H9 (cell line): ENCODE data around the gene AKAP9. TPM values are rescaled to one million over a fixed set of nuclear protein-coding genes. Genes with fewer than 3 reads are reported as not detected.

Experiments
- DNase-seq: peaks from one replicate; pipeline ENCODE4 v3.0.0-alpha.2; 2017
- H2AFZ ChIP-seq: one replicate; pipeline ENCODE4 v1.6.1; 2013; ENCODE audit warnings: mild to moderate bottlenecking, low read length, control low read depth, moderate library complexity
- H2AK5ac ChIP-seq: 2 replicates; pipeline ENCODE4 v1.6.1; 2013; ENCODE audit warnings: low read length, control low read depth, mixed read lengths; ENCODE audit not compliant: insufficient read length
- H2BK120ac ChIP-seq: one replicate; pipeline ENCODE4 v1.6.1; 2013; ENCODE audit warnings: low read depth, mild to moderate bottlenecking, low read length, control low read depth, inconsistent platforms; ENCODE audit not compliant: poor library complexity, severe bottlenecking
- H2BK12ac ChIP-seq: 2 replicates; pipeline ENCODE4 v1.6.1; 2013; ENCODE audit warnings: low read length, control low read depth, mixed read lengths, low read depth; ENCODE audit not compliant: insufficient read length
- H2BK15ac ChIP-seq: 2 replicates; pipeline ENCODE4 v1.6.1; 2013; ENCODE audit warnings: low read depth, low read length, control low read depth
- H2BK20ac ChIP-seq: one replicate; pipeline ENCODE4 v1.6.1; 2013; ENCODE audit warnings: low read depth, mild to moderate bottlenecking, low read length, control low read depth, inconsistent platforms; ENCODE audit not compliant: poor library complexity, severe bottlenecking
- H2BK5ac ChIP-seq: 2 replicates; pipeline ENCODE4 v1.6.1; 2013; ENCODE audit warnings: low read length, control low read depth, mixed read lengths; ENCODE audit not compliant: insufficient read length
- H3K14ac ChIP-seq: 2 replicates; pipeline ENCODE4 v1.6.1; 2013; ENCODE audit warnings: low read length, control low read depth; ENCODE audit not compliant: insufficient read depth
- H3K18ac ChIP-seq: 2 replicates; pipeline ENCODE4 v1.6.1; 2013; ENCODE audit warnings: low read depth, mild to moderate bottlenecking, mixed read lengths, low read length, control low read depth; ENCODE audit not compliant: insufficient read length
- H3K23ac ChIP-seq: 2 replicates; pipeline ENCODE4 v1.6.1; 2013; ENCODE audit warnings: low read length, control low read depth, mixed read lengths, low read depth; ENCODE audit not compliant: insufficient read length
- H3K23me2 ChIP-seq: 2 replicates; pipeline ENCODE4 v1.6.1; 2013; ENCODE audit warnings: low read depth, mild to moderate bottlenecking, mixed read lengths, low read length, control low read depth; ENCODE audit not compliant: insufficient read length, poor library complexity, severe bottlenecking
- H3K27ac ChIP-seq: 2 replicates; pipeline ENCODE4 v1.5.1; 2013; ENCODE audit warnings: low read length, control low read depth, mixed read lengths, low read depth; ENCODE audit not compliant: insufficient read length
- H3K27me3 ChIP-seq: 2 replicates; pipeline ENCODE4 v1.6.1; 2013; ENCODE audit warnings: low read length, control low read depth, inconsistent platforms; ENCODE audit not compliant: insufficient read depth
- H3K4ac ChIP-seq: 2 replicates; pipeline ENCODE4 v1.6.1; 2013; ENCODE audit warnings: low read depth, mild to moderate bottlenecking, control low read depth, inconsistent platforms, low read length, moderate library complexity
- H3K4me1 ChIP-seq: 2 replicates; pipeline ENCODE4 v1.6.1; 2013; ENCODE audit warnings: low read length, control low read depth, inconsistent platforms; ENCODE audit not compliant: insufficient read depth
- H3K4me2 ChIP-seq: 2 replicates; pipeline ENCODE4 v1.6.1; 2013; ENCODE audit warnings: low read length, control low read depth, mixed read lengths; ENCODE audit not compliant: insufficient read length, insufficient read depth
- H3K56ac ChIP-seq: 2 replicates; pipeline ENCODE4 v1.6.1; 2013; ENCODE audit warnings: low read depth, mild to moderate bottlenecking, mixed read lengths, low read length, control low read depth; ENCODE audit not compliant: insufficient read length
- H3K79me1 ChIP-seq: 2 replicates; pipeline ENCODE4 v1.6.1; 2013; ENCODE audit warnings: low read depth, mild to moderate bottlenecking, moderate library complexity, low read length, control low read depth, inconsistent platforms; ENCODE audit not compliant: insufficient read depth, poor library complexity, severe bottlenecking
- H3K79me2 ChIP-seq: 2 replicates; pipeline ENCODE4 v1.6.1; 2013; ENCODE audit warnings: low read length, control low read depth, inconsistent platforms; ENCODE audit not compliant: insufficient read depth
- H3K9ac ChIP-seq: 2 replicates; pipeline ENCODE4 v1.6.1; 2013; ENCODE audit warnings: low read length, control low read depth, mixed read lengths; ENCODE audit not compliant: insufficient read length; ENCODE audit errors: extremely low read depth
- H3K9me3 ChIP-seq: one replicate; pipeline ENCODE4 v1.6.1; 2013; ENCODE audit warnings: low read depth, low read length, inconsistent platforms; ENCODE audit not compliant: control insufficient read depth
- H3T11ph ChIP-seq: one replicate; pipeline ENCODE4 v1.6.1; 2013; ENCODE audit warnings: mild to moderate bottlenecking, low read length, control low read depth, inconsistent platforms
- H4K20me1 ChIP-seq: one replicate; pipeline ENCODE4 v1.6.1; 2013; ENCODE audit not compliant: control insufficient read depth, insufficient read length, insufficient read depth
- H4K5ac ChIP-seq: 2 replicates; pipeline ENCODE4 v1.6.1; 2013; ENCODE audit warnings: low read depth, mild to moderate bottlenecking, mixed read lengths, low read length, control low read depth; ENCODE audit not compliant: insufficient read length
- H4K8ac ChIP-seq: replicated peaks from 2 replicates; pipeline ENCODE4 v1.6.1; 2013; ENCODE audit warnings: low read length, control low read depth, mixed read lengths, low read depth; ENCODE audit not compliant: insufficient read length
- H4K91ac ChIP-seq: 2 replicates; pipeline ENCODE4 v1.6.1; 2013; ENCODE audit warnings: low read depth, mild to moderate bottlenecking, moderate library complexity, mixed read lengths, low read length, control low read depth; ENCODE audit not compliant: insufficient read length
- H3K27ac Mint-ChIP-seq, 3 experiments: 2 replicates in 2 of 3; 3 replicates in 1 of 3; pipeline ENCODE4 v1.8.0; 2020 to 2021; ENCODE audit warnings: mixed read lengths in 3 of 3, mild to moderate bottlenecking in 1 of 3, moderate library complexity in 1 of 3
- H3K27me3 Mint-ChIP-seq: 2 replicates; pipeline ENCODE4 v1.8.0; 2021; ENCODE audit warnings: low read depth, mild to moderate bottlenecking, moderate library complexity, mixed read lengths
- H3K36me3 Mint-ChIP-seq, 3 experiments: 2 replicates in 2 of 3; 3 replicates in 1 of 3; pipeline ENCODE4 v1.8.0; 2020 to 2021; ENCODE audit warnings: low read depth in 3 of 3, mixed read lengths in 3 of 3; ENCODE audit not compliant: insufficient read depth in 1 of 3
- H3K4me1 Mint-ChIP-seq, 2 experiments: 2 replicates each; pipeline ENCODE4 v1.8.0; 2020; ENCODE audit warnings: mixed read lengths in 2 of 2
- H3K4me3 Mint-ChIP-seq, 2 experiments: 2 replicates in 1 of 2; 3 replicates in 1 of 2; pipeline ENCODE4 v1.8.0; 2020 to 2021; ENCODE audit warnings: mild to moderate bottlenecking in 2 of 2, mixed read lengths in 2 of 2, moderate library complexity in 1 of 2
- H3K9me3 Mint-ChIP-seq, 2 experiments: 2 replicates in 1 of 2; 3 replicates in 1 of 2; pipeline ENCODE4 v1.8.0; 2020; ENCODE audit warnings: mild to moderate bottlenecking in 2 of 2, mixed read lengths in 2 of 2, moderate library complexity in 1 of 2
- CTCF ChIP-seq: fragments of 200-600 bp; sonication (generic); conservative IDR thresholded peaks from 3 replicates; pipeline ENCODE4 v1.8.0; 2021; ENCODE audit warnings: antibody characterized with exemption, mild to moderate bottlenecking
- WGBS: extraction: QIAGEN DNeasy Blood & Tissue Kit; methylation state at CpG from one replicate; pipeline ENCODE4 v1.1.7; 2013; ENCODE audit warnings: missing lambda C conversion rate, low lambda C conversion rate, mixed read lengths; ENCODE audit not compliant: insufficient read length; ENCODE audit errors: extremely low coverage; 5-methylcytosine and 5-hydroxymethylcytosine counted together
- total RNA-seq: library from RNA; stranded (reverse); gene quantifications from 2 replicates; pipeline ENCODE4 v1.2.1, GENCODE V29; 2021

The AKAP9 gene
- total RNA-seq, 1 experiment from 2014 or later: 22.4 TPM

GRCh38 chr7:91916051-91916440 lies 24.6 kb upstream of the AKAP9 start:
- TF ChIP-seq CTCF: no peak
- DNase-seq: no peak
- no peak overlapping the region for H2AK5ac ChIP-seq
- H3K27me3 ChIP-seq: no peaks in the 10 kb centered on the region
- H2BK20ac ChIP-seq: no peak overlapping the region
- H3K4me3 Mint-ChIP-seq: no peak overlapping the region
- H2AFZ ChIP-seq: no peak overlapping the region
- no peak overlapping the region for H3K23ac ChIP-seq
- H3K36me3 Mint-ChIP-seq: no peaks in the 10 kb centered on the region
- no peak overlapping the region for H4K5ac ChIP-seq
- no peak overlapping the region for H2BK15ac ChIP-seq
- no CpG with 5 or more reads among the region's 1 CpG for WGBS
- no peaks in the 10 kb centered on the region for H4K20me1 ChIP-seq
- no peak overlapping the region for H2BK12ac ChIP-seq
- H3T11ph ChIP-seq: no peak overlapping the region
- no peak overlapping the region for H3K27ac ChIP-seq
- no peaks in the 10 kb centered on the region for H3K9me3 ChIP-seq
- H4K8ac ChIP-seq: no peak overlapping the region
- 0 out of 7 replicates have a peak overlapping the region, but pooled peaks of 1 of the 3 experiments have one; percentile 24 for H3K27ac Mint-ChIP-seq
- no peak overlapping the region for H3K56ac ChIP-seq
- H3K4ac ChIP-seq: no peak overlapping the region
- H3K9me3 Mint-ChIP-seq: no peaks in the 10 kb centered on the region
- H3K79me2 ChIP-seq: no peaks in the 10 kb centered on the region
- H3K23me2 ChIP-seq: no peaks in the 10 kb centered on the region
- no peak overlapping the region for H3K9ac ChIP-seq
- H3K27me3 Mint-ChIP-seq: no peaks in the 10 kb centered on the region; the same call in 1 of the 2 replicates
- no peak overlapping the region for H2BK5ac ChIP-seq
- H4K91ac ChIP-seq: no peak overlapping the region
- H2BK120ac ChIP-seq: no peak overlapping the region
- peaks cover 5 to 6% of the 10 kb centered on the region in 2 experiments; a peak in 1 of 4 replicates for H3K4me1 Mint-ChIP-seq
- no peaks in the 10 kb centered on the region for H3K79me1 ChIP-seq
- no peak overlapping the region for H3K14ac ChIP-seq
- H3K4me1 ChIP-seq: no peaks in the 10 kb centered on the region
- H3K18ac ChIP-seq: no peak overlapping the region
- no peak overlapping the region for H3K4me2 ChIP-seq
